Colon (tissue), 2 donors: Measurements from ENCODE around the gene PLEKHA5.
"Not testable (repeated sequence)": the region's sequence is repeated elsewhere in the genome, so short reads cannot be mapped to it uniquely, and the experiment has no call there.

Experiments
- FAIRE-seq: peaks from 2 replicates; lab custom pipeline; 2012; peaks lifted over from hg19 to GRCh38; lab: Jason Lieb, UNC
- donor health status: control.
- donor health status: control.

The PLEKHA5 gene

DNA sequence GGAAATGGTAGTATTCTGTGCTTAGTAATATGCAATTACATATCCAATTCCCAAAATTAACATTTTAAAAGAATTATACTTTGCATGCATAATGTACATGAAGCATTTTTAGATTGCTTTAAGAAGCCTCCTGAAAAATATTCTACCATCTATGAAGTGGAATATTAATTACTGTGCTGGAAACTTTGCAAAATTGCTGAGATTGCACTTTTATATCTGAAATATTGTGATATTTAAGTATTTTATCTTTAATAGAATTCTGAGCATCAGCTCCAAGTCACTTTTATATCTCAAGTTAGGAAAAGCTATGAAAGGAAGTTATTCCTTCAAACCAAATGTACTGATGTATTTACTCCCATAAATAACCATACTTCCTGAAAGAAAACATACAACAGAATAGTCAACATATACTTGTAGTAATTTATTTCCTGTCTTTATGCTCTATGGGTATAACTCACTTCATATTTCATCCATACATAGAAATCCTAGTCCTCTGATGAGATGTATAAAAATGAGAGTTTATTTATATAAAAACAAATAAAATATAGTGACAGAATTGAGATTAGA lies 152.7 kb downstream of the PLEKHA5 start:
- no peak for FAIRE-seq

DNA sequence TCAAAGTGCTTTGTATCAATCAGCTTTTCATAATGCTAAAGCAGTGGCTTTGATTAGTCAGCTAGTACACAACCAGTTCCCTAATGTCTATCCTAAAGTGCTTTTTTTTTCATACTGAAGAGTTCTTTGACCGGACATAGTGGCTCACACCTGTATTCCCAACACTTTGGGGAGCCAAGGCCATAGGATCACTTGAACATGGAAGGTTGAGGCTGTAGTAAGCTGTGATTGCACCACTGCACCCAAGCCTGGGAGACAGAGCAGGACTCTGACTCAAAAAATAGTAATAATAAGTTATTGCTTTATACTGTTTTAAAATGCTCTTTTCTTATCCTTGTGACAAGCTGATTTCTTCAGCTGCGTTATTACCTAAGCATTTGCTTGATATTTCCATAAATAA lies 155.1 kb downstream of the PLEKHA5 start:
- FAIRE-seq = no peak

DNA sequence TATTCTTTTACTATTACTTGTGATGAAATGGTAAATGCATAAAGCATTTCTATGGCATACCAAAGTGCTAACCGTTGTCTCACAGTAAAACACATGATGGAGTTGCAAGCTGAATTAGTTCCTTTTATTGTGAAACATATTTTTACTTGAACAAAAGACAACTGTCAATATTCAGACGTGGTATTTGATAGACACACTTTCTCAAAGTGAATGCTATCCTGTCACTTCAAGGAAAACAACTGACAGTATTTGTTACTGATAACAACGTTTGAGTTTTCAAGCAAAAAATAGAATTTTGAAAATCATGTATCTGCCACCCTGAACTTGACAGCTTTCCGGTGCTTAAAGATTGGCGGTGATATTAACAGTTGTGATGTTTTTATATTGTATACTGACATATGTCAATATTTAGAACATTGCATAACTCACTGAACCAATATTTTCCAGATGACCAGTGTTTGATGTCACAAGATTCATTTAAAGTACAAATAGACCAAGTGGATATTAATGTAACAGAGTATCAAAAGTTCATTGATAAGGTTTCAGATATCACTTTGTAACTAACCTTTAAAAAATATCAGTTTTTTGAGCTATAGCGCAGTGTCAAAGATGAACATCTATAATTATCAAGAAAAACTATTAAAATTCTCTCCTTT lies 156.4 kb downstream of the PLEKHA5 start:
- no peak for FAIRE-seq

DNA sequence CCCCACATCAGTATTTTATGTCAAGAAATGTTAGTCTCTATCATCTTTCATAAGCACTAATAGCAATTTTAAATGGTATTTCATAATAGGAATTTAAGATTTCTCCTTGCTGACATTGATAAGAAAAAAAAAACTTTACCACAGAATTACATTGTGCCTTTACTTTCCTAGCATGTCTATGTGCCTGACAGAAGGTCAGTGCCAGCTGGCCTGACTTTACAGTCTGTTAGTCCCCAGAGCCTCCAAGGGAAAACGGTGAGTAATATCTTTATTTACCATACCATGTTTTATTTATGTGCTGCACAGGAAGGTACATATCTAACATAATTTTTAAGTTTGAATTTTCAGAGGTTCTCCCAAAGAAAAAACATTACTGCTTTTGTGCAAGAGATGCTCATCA lies 157.8 kb downstream of the PLEKHA5 start:
- FAIRE-seq = no peak

DNA sequence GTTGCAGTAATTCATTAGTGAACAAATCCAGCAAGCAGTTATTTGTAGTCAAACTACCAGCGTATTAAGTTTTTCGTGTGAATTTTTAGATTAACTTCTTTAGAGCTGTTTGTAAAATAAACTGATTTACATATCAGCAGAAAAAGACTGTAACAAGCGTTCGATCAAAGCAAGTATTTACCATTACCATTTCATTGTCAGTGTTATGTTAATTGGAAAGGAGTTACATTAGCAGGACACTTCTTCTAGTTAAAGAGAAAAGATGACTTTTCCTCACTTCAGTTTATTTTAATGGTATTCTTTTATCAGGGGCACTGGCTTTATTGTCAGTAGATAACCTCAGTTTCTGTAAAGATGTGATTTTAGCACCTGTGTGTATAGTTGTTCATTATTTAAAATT lies 158.6 kb downstream of the PLEKHA5 start:
- no peak for FAIRE-seq

DNA sequence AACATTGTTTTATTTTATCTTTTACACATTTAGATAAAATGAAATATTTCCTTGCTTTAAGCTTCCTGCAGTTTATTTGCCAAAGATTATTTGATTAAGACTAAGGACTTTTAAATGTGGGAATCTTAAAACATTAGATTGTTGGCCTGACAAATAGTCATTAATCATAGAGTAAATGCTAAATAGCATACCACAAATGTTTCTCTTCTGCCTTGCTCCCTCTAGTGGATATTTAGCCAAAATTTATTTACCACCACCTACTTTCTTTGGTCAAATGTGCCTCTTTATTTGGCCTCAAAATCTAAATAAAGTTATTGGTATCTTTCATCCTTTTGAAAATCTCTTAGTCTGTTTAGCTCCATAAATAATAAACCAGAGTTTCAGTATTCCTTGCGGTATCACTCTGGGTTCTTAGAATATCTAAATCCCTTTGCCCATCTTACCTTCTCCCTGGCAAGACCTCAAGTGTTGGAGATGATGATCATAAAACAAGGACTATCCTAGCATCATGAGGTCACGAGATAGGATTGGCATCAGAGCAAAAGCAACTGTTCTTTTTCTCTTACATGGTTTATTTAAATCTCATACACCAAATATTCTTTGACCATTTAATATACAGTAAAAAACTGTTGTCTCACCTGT lies 159.2 kb downstream of the PLEKHA5 start:
- peak; percentile 18 for FAIRE-seq

DNA sequence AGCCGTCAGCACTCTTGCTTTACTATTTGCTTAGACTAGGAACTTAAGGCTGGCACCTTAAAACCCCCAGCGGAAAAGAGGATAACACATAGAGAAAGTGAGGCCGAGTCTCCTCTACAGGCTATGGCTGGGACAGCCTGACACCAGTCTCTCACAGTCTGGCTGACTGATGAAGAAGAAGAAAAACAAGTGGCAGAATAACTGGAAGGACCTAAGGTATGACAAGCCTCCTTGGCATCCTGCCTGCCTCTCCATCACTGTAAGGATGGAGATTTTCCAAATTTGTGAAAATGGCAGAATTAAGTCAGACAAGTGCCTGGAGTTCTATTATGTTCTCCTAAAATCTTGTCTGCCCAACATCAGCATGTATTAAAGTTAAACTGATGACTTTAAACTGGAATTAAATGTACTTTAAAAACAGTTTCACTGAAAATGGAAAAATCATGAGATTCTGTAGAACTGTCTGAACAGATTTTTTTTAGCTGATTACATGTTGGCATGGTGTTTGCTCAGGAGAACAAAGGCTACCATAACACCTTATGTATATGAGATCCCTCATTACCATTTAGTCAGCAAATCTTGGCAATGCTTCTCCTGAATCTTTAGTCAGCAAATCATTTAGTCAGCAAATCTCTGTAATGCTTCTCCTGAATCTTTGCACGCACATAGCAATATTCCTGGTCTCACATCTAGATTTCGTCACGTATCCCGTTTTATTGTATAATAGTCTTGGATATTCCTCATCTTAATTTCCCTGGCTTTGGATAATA lies 169.5 kb downstream of the PLEKHA5 start:
- no peak for FAIRE-seq

- no peak for FAIRE-seq
Observed at GRCh38 chr12:19299765-19300164, 170.2 kb downstream of the PLEKHA5 start.

DNA sequence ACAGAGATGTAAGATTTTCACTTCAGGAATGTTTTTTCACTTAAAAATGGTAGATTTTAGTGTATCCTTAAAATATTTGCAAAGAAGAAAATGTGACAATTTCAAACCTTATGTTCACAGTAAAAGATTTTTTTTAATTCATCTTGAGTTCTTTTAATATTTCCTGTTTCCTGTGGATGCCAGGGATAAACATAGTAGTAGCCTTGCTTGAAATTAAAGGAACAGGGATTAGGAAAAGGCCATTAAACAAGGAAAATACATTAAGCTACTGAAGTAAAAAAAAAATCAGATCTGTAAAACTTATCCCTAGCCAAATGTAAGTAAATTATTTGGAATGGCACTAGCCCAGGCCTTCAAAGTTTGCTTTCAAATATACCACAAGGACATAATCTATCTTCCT lies 171.7 kb downstream of the PLEKHA5 start:
- FAIRE-seq = no peak

DNA sequence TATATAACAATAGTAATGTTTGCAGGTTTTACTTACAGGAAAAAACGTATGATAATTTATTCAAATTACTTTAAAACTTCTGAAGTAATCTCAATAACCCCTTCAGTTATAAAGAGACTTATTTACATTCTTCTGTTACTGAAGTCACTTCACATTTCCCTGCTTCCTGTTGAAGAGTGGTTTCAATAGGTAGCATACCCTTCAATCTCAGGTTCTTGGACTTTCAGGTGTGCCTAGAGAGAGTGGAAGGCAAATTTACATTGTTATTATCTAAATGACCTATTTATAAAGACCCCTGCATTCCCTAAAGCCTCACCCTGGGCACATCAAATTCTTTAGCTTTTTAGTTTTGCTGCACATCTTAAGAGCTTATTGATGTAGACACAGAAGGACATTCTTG lies 172.2 kb downstream of the PLEKHA5 start:
- FAIRE-seq = no peak

GRCh38 chr12:19302100-19302640 lies 172.6 kb downstream of the PLEKHA5 start:
- no peak for FAIRE-seq

GRCh38 chr12:19303496-19303895 lies 174.0 kb downstream of the PLEKHA5 start:
- FAIRE-seq = no peak

DNA sequence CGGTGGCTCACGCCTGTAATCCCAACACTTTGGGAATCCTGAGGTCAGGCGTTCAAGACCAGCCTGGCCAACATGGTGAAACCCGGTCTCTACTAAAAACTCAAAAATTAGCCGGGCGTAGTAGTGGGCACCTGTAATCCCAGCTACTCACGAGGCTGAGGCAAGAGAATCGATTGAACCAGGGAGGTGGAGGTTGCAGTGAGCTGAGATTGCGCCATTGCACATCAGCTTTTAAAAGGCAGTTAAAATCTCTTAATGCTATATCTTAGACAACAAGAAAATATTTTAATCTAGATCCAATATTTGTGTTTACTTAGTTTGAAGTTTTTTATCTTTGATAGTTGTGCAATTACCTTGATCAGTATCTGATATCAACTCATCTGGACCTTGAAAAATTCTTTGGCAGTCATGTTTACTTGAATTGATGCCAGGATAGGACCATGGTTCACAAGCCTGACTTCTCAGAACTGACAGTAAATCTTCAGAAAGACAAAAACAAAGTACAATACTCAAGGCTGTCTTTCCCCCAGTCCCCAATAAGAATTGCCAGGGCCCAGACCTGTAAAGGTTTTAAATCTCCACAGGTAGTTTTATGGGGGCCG lies 174.7 kb downstream of the PLEKHA5 start:
- no peak for FAIRE-seq

GRCh38 chr12:19305621-19306020 lies 176.1 kb downstream of the PLEKHA5 start:
- not testable (repeated sequence) for FAIRE-seq

GRCh38 chr12:19306366-19306765 lies 176.8 kb downstream of the PLEKHA5 start:
- no peak for FAIRE-seq

DNA sequence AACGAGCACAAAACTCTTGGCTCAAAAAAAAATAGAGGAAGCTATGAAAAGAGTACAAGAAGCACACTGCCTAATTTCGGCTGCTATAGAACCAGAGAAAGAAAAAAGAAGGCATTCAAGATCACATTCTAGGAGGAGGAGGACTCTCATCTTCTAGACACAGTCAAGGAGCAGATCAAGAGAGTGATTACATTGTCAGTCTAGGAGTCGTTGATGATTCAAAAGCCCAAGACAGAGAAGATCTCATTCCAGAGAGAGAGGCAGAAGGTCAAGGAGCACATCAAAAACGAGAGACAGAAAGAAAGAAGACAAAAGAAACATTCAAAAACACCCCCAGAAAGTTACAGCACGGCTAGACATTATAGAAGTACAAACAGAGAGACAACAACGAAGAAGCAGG lies 177.9 kb downstream of the PLEKHA5 start:
- FAIRE-seq = no peak

- FAIRE-seq = no peak
Observed at GRCh38 chr12:19311165-19311564, 181.6 kb downstream of the PLEKHA5 start.

DNA sequence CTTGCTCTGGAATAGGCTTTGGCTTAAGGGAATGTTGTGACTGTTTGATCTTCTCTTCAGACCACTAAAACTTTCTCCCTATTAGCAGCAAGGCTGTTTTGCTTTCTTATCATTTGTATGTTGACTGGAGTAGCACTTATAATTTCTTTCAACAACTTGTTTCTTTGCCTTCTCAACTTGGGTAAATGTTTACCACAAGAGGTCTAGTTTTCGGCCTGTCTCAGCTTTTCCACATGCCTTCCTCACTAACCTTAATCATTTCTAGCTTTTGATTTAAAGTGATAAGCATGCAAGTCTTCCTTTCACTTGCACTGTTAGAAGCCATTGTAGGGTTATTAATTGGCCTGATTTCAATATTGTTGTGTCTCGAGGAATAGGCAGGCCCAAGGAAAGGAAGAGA lies 183.1 kb downstream of the PLEKHA5 start:
- no peak for FAIRE-seq

DNA sequence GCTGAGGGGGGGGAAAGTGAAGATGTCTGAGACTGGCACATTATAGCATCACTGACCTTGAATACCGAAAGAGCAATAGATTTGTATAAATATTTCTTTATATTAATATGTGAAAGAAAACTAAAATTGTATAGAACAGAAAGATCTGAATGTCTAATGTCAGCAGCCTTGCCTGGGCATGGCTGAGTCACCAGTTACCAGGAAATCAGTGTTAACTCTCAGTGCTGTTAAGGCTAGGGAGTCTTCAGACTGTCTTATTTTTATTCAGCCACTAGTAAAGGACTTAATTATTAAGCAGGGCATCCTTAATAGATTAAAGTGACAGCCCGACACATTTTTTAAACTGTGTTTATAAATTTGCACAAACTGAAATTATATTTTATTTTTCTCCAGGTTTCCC lies 186.9 kb downstream of the PLEKHA5 start:
- FAIRE-seq = no peak

- no peak for FAIRE-seq
Observed at GRCh38 chr12:19322376-19322775, 192.8 kb downstream of the PLEKHA5 start.

- FAIRE-seq = no peak
Observed at GRCh38 chr12:19323805-19324204, 194.3 kb downstream of the PLEKHA5 start.

DNA sequence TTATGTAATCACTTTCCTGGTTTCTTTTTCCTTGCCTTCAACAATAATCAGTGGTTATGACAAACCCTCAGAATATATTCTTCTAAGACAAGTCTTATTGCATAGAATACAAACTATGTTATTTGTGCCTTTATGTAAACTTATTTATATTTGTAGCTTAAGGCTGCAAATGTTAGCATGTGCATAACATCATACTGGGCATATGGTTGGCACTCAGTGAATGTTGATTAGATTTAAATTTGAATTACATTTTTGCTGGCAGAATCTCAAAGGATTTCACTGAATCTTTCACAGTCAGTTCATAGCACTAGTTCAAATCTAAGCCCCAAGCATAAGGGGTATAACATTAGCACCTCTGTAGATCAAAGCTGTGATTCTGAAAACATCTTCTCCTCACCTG lies 196.6 kb downstream of the PLEKHA5 start:
- FAIRE-seq = no peak
